RWPE2 (cell line): ENCODE measurements around the gene SEL1L.
"Not testable (repeated sequence)": the region's sequence is repeated elsewhere in the genome, so short reads cannot be mapped to it uniquely, and the experiment has no call there.

Source experiments
- ATAC-seq: fragments of 200-7000 bp; cut with Tn5 transposase; 3 replicates; pipeline ENCODE4 v1.9.1; 2021; ENCODE audit warnings: low read depth
- DNase-seq: peaks from one replicate; pipeline ENCODE4 v3.0.0-alpha.2; 2020; ENCODE audit warnings: low spot score
- H3K27ac ChIP-seq: fragments of 450-650 bp; 2 replicates; pipeline ENCODE4 v1.5.1; 2017; ENCODE audit warnings: mild to moderate bottlenecking; ENCODE audit not compliant: poor library complexity, severe bottlenecking
- H3K27me3 ChIP-seq: fragments of 250-450 bp; sonication (Bioruptor Pico); 2 replicates; pipeline ENCODE4 v1.5.1; 2021; ENCODE audit warnings: mild to moderate bottlenecking, moderate library complexity; ENCODE audit not compliant: insufficient read depth, poor library complexity, severe bottlenecking
- H3K36me3 ChIP-seq: fragments of 250-450 bp; sonication (Bioruptor Pico); 2 replicates; pipeline ENCODE4 v1.5.1; 2020; ENCODE audit warnings: low read depth, mild to moderate bottlenecking, moderate library complexity
- H3K4me1 ChIP-seq: fragments of 250-450 bp; sonication (Bioruptor Pico); 2 replicates; pipeline ENCODE4 v1.5.1; 2021; ENCODE audit warnings: mild to moderate bottlenecking, moderate library complexity; ENCODE audit not compliant: insufficient read depth, poor library complexity, severe bottlenecking
- H3K4me3 ChIP-seq: fragments of 250-450 bp; sonication (Bioruptor Pico); 2 replicates; pipeline ENCODE4 v1.5.1; 2021; ENCODE audit warnings: mild to moderate bottlenecking, moderate library complexity; ENCODE audit not compliant: severe bottlenecking
- H3K9me3 ChIP-seq: fragments of 250-450 bp; sonication (Bioruptor Pico); 2 replicates; pipeline ENCODE4 v1.5.1; 2021; ENCODE audit warnings: mild to moderate bottlenecking, moderate library complexity; ENCODE audit not compliant: severe bottlenecking
- TF ChIP-seq, protein P1 (sequence below): fragments of 450-650 bp; IDR thresholded peaks from one replicate; pipeline ENCODE4 v1.5.1; 2017; ENCODE audit warnings: mild to moderate bottlenecking, moderate library complexity; ENCODE audit not compliant: poor library complexity, severe bottlenecking

Gene SEL1L

GRCh38 chr14:81430235-81430634 lies 103.4 kb downstream of the SEL1L start:
- Histone ChIP-seq H3K9me3 (no peaks in the 10 kb centered on the region), H3K4me1 (peaks cover 26% of the 10 kb centered on the region), H3K27me3 (no peaks in the 10 kb centered on the region), H3K4me3 (no peak overlapping the region), H3K36me3 (peaks cover 6% of the 10 kb centered on the region), H3K27ac (no peak overlapping the region)
- no peak for ATAC-seq
- TF ChIP-seq, protein P1, sequence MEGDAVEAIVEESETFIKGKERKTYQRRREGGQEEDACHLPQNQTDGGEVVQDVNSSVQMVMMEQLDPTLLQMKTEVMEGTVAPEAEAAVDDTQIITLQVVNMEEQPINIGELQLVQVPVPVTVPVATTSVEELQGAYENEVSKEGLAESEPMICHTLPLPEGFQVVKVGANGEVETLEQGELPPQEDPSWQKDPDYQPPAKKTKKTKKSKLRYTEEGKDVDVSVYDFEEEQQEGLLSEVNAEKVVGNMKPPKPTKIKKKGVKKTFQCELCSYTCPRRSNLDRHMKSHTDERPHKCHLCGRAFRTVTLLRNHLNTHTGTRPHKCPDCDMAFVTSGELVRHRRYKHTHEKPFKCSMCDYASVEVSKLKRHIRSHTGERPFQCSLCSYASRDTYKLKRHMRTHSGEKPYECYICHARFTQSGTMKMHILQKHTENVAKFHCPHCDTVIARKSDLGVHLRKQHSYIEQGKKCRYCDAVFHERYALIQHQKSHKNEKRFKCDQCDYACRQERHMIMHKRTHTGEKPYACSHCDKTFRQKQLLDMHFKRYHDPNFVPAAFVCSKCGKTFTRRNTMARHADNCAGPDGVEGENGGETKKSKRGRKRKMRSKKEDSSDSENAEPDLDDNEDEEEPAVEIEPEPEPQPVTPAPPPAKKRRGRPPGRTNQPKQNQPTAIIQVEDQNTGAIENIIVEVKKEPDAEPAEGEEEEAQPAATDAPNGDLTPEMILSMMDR: no peak
- no peak for DNase-seq

DNA sequence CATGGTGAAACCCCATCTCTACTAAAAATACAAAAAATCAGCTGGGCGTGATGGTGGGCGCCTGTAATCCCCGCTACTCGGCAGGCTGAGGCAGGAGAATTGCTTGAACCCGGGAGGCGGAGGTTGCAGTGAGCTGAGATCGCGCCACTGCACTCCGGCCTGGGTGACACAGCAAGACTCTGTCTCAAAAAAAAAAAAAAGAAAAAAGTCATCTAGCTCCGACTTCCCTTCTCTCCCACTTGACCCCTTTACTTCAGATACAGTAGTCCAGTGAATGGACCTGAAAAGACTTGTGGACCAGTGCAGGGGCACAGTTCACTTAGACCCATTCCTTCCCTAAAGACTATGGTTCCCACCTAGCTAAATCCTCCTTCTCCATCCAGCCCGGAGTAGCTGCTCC lies 103.9 kb downstream of the SEL1L start:
- peaks cover 21% of the 10 kb centered on the region for H3K4me1 ChIP-seq
- H3K27ac ChIP-seq, H3K9me3 ChIP-seq, H3K27me3 ChIP-seq, ATAC-seq, H3K36me3 ChIP-seq, DNase-seq, H3K4me3 ChIP-seq: not testable (repeated sequence)

GRCh38 chr14:81429028-81429427 lies 104.6 kb downstream of the SEL1L start:
- ATAC-seq (no peak), DNase-seq (no peak)
- Histone ChIP-seq H3K4me3 (no peak overlapping the region), H3K9me3 (no peaks in the 10 kb centered on the region), H3K36me3 (peaks cover 6% of the 10 kb centered on the region), H3K4me1 (peaks cover 19% of the 10 kb centered on the region), H3K27ac (no peak overlapping the region), H3K27me3 (no peaks in the 10 kb centered on the region)
- TF ChIP-seq, protein P1: no peak

GRCh38 chr14:81427348-81428058 lies 106.2 kb downstream of the SEL1L start:
- Histone ChIP-seq H3K9me3 (no peaks in the 10 kb centered on the region), H3K4me1 (peaks cover 14% of the 10 kb centered on the region), H3K27me3 (no peaks in the 10 kb centered on the region), H3K27ac (no peak overlapping the region), H3K36me3 (peaks cover 9% of the 10 kb centered on the region), H3K4me3 (no peak overlapping the region)
- ATAC-seq (peak; percentile 55), DNase-seq (no peak)
- TF ChIP-seq, protein P1: no peak

GRCh38 chr14:81423504-81423903 lies 110.1 kb downstream of the SEL1L start:
- DNase-seq (no peak), ATAC-seq (no peak)
- Histone ChIP-seq H3K4me3 (no peak overlapping the region), H3K27ac (no peak overlapping the region), H3K27me3 (no peaks in the 10 kb centered on the region), H3K9me3 (no peaks in the 10 kb centered on the region), H3K36me3 (peaks cover 9% of the 10 kb centered on the region), H3K4me1 (peaks cover 6% of the 10 kb centered on the region)
- TF ChIP-seq, protein P1: no peak
